ENCODE measurements around the gene VAV2.

The VAV2 gene

DNA sequence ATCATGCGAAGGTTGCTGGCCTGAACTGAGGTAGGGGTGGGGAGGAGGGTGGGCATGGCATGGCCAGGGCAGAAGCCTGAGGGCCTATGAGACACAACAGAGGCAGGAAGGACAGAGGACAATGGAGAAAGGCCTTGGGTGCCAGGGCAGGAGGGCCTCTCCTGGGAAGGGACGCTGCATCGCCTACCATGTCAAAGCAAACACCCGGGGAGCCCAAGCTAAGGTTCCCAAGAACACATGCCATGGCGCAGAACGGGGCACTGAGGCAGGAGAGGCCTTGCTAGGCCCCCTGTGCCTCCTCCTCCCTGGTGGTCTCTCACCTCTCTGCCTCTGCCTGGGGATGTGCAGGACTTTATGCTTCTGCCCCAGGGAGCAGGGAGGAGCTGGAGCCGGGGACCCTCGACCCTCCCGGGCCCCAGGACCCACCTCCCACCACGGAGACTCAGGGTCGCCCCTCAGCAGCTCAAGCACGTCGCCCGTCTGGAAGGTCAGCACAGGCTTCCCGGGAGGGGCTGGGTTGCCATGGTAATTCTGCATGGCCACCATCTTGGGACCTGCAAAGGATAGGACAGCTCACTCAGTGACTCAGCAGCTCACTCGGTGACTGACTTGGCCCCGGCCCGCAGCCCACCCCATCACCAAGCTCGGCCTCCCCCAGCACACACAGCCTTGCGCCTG lies 213.6 kb downstream of the VAV2 start:
- H3K36me3 Mint-ChIP-seq (ENCODE audit: insufficient read depth) = peaks cover 5% of the 10 kb centered on the region
- H3K4me1 Mint-ChIP-seq (ENCODE audit: low read depth in 2 of 2) = no peaks in the 10 kb centered on the region
- DNase-seq = no peak
- ATAC-seq (replicated peaks) = no peak
- H3K4me3 Mint-ChIP-seq = no peak overlapping the region
- H3K9me3 Mint-ChIP-seq = no peaks in the 10 kb centered on the region
- H3K27me3 Mint-ChIP-seq = no peaks in the 10 kb centered on the region
- no peak overlapping the region for H3K27ac Mint-ChIP-seq

DNA sequence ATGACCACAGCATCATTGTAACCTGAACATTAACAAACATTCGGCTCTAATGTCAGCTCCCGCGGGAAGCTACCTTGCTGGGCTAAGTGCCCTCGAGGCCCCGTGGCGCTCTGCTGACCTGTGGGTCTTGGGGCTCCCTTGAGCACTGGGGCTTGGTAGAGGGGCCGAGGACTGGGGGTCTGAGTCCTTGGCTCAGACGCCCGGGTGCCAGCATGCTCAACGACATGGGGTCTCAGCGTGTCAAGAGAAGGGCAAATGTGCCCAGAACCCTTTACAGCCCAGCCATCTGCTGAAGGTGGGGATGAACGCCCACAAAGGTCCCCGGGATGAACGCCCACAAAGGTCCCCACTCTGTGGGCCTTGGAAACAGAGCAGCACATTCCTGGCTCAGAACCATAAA lies 214.3 kb downstream of the VAV2 start:
- DNase-seq (no peak), ATAC-seq (replicated peaks) (no peak)
- peaks cover 5% of the 10 kb centered on the region for H3K36me3 Mint-ChIP-seq (ENCODE audit: insufficient read depth)
- H3K27ac Mint-ChIP-seq = no peak overlapping the region
- no peak overlapping the region for H3K4me3 Mint-ChIP-seq
- no peaks in the 10 kb centered on the region for H3K9me3 Mint-ChIP-seq
- H3K4me1 Mint-ChIP-seq (ENCODE audit: low read depth in 2 of 2) = no peaks in the 10 kb centered on the region
- no peaks in the 10 kb centered on the region for H3K27me3 Mint-ChIP-seq

DNA sequence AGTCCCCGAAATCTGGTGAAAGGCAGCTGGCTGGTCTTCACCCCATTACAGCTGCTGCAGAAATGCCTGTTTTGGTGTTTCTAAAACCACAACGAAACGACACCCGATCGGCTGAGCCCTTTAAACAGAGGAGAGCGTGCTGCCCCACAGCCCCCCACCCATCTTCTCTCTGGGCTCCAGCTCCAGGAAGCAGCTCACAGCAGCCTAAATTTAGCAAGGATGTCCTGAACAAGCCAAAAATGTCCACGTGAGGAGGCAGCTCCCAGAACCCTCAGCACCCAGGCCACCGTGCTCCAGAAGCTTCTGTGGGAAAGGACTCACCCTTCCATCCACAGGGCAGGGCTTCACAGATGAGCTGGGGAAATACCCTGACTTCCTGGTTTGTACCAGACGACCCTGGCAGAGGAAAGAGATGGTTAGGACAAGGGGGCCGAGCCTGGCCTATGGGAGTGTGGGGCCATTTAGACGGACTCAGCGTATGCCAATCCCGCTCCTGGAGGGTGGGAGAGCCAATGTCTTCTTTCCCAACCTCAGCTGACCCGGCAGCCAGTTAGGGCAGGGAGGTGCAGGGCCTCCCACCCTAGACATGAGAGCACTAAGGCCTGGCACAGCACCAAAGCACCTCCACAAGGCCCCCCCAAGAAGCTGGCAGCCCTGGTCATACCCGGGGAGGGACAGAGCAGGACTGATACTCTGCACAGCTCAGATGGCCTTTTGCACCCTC lies 214.9 kb downstream of the VAV2 start:
- DNase-seq (no peak), ATAC-seq (replicated peaks) (no peak)
- H3K9me3 Mint-ChIP-seq = no peaks in the 10 kb centered on the region
- no peaks in the 10 kb centered on the region for H3K4me1 Mint-ChIP-seq (ENCODE audit: low read depth in 2 of 2)
- peaks cover 5% of the 10 kb centered on the region for H3K36me3 Mint-ChIP-seq (ENCODE audit: insufficient read depth)
- no peak overlapping the region for H3K27ac Mint-ChIP-seq
- H3K4me3 Mint-ChIP-seq = no peak overlapping the region
- H3K27me3 Mint-ChIP-seq = no peaks in the 10 kb centered on the region

DNA sequence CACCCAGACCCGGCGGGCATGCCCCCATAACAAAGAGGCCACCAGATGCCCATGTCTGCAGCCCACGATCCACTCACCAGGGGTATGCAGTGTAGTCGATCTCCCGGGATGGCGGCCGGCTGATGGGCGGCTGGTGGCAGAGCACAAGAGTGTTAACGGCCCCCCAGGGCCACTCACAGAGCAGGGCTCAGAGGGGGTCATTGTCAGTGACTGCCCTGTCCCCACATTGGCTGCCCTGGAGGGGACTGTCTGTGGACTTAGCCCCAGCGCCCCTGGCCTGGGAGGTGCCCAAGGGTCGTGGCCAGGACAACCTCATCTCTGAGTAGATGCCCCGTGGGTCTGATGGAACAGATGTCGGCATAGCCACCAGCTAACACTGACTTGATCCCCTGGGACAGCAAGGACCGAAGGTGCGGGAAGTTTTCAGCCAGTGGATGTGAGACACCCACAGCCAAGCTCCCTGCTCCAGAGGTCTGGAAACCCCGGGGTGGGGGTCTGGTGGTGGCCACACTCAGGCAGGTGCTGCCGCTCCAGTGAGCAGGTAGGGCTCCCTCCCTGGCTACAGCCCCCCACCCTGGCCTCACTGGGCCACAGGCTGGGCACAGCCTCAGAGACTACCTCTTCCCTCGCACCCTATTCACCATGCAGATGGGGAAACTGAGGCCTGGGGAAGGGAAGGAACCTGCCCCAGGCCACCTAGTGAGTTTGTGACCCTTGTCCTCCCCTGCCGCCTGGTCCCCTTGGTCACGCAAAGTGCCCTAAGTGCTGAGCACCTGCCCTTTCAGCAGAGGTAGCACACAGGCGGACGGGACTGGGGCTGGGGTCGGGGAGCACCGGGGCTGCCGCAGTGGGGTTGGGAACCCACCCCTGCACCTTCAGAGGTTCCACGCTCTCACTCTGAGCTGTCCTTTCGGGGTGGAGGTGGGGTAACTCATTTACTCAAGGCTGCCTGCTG lies 215.9 kb downstream of the VAV2 start:
- H3K36me3 Mint-ChIP-seq (ENCODE audit: insufficient read depth) = peaks cover 5% of the 10 kb centered on the region
- H3K9me3 Mint-ChIP-seq = no peaks in the 10 kb centered on the region
- H3K27me3 Mint-ChIP-seq = no peaks in the 10 kb centered on the region
- no peak overlapping the region for H3K27ac Mint-ChIP-seq
- H3K4me3 Mint-ChIP-seq = no peak overlapping the region
- ATAC-seq (replicated peaks) (no peak), DNase-seq (no peak)
- no peaks in the 10 kb centered on the region for H3K4me1 Mint-ChIP-seq (ENCODE audit: low read depth in 2 of 2)

DNA sequence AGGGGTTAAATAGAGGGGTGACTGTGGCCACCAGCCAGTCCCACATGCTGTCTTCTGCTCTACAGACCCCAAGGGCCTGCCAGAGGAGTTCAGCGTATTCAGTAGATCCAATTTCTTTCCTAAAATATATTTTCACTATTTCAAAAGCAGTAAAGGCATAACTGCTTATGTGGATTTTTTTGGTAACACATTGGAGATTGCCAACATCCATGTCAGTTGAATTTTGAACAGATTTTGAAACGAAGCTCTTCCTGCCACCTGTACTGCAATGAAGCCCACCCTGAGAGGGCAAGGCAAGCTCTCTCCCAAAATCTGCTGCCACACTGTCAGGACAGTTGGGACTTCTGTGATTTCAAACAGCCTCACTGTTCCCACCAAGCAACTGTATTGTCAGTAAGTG lies 216.8 kb downstream of the VAV2 start:
- Mint-ChIP-seq H3K36me3 (ENCODE audit: insufficient read depth) (peaks cover 8% of the 10 kb centered on the region), H3K9me3 (no peaks in the 10 kb centered on the region)
- DNase-seq = no peak

DNA sequence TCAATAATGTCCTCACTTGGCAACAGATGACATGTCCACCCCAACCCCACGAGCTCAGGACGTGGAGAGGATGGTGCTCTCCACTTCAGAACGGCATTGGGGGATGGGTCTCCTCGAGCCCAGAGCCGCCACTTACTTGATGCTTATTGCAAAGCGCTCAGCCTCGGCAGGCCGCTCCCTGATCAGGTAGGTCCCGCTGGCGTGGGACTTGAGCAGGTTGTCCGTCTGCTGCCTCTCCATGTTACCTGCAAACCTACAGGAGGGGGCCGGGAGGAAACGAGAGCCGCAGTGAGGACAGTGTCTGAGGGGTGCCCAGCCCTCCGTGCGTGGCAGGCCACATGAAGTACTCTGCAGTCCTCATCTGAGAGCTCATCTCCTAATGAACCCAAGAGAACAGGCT lies 217.3 kb downstream of the VAV2 start:
- DNase-seq = no peak

More for the DNA sequence above, 216.8 kb downstream of the VAV2 start:
- no peak overlapping the region for H3K27ac Mint-ChIP-seq
- H3K4me3 Mint-ChIP-seq = no peak overlapping the region
- no peaks in the 10 kb centered on the region for H3K4me1 Mint-ChIP-seq (ENCODE audit: low read depth in 2 of 2)
- ATAC-seq (replicated peaks) = no peak
- H3K27me3 Mint-ChIP-seq = no peaks in the 10 kb centered on the region

DNA sequence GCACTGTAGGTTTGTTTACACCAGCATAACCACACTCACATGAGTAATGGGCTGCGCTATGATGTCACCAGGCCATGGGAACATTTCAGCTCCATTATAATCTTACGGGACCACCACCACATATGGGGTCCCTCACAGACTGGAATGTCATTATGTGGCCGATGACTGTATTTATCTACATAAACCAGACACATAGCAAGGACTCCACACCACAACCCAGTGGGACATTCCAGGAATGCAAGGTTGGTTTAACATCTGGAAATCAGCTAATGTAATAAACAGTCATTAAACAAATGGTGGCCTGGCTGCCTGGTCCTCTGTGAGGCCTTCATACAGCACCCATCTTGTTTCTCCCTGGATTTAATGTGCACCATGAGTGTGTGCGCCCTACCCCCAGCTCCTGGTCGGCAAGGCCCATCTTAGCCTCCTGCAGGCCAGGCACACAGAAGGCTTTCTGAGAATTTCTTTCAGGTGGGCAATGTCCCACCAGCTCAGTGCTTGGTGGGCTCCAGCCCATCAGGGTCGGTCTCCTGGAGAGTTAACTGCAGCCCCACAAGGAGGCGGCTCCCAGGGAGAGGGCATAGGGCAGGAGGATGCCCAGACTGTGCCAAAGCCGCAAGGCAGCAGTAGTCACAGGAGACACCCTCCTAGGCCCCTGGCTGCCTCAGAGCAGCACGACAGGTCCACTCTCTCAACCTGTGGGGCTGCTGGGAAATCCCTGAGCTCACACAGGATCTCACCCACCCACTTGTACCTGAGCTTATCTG lies 218.1 kb downstream of the VAV2 start:
- ATAC-seq (replicated peaks) = no peak
- no peak overlapping the region for H3K4me3 Mint-ChIP-seq
- no peak for DNase-seq
- no peaks in the 10 kb centered on the region for H3K27me3 Mint-ChIP-seq
- H3K27ac Mint-ChIP-seq = no peak overlapping the region
- no peaks in the 10 kb centered on the region for H3K4me1 Mint-ChIP-seq (ENCODE audit: low read depth in 2 of 2)
- no peaks in the 10 kb centered on the region for H3K9me3 Mint-ChIP-seq
- peaks cover 9% of the 10 kb centered on the region for H3K36me3 Mint-ChIP-seq (ENCODE audit: insufficient read depth)

More for the DNA sequence above, 217.3 kb downstream of the VAV2 start:
- H3K36me3 Mint-ChIP-seq (ENCODE audit: insufficient read depth) = peaks cover 9% of the 10 kb centered on the region
- H3K9me3 Mint-ChIP-seq = no peaks in the 10 kb centered on the region
- H3K27ac Mint-ChIP-seq = no peak overlapping the region
- no peak overlapping the region for H3K4me3 Mint-ChIP-seq
- no peak for ATAC-seq (replicated peaks)
- H3K4me1 Mint-ChIP-seq (ENCODE audit: low read depth in 2 of 2) = no peaks in the 10 kb centered on the region
- no peaks in the 10 kb centered on the region for H3K27me3 Mint-ChIP-seq

DNA sequence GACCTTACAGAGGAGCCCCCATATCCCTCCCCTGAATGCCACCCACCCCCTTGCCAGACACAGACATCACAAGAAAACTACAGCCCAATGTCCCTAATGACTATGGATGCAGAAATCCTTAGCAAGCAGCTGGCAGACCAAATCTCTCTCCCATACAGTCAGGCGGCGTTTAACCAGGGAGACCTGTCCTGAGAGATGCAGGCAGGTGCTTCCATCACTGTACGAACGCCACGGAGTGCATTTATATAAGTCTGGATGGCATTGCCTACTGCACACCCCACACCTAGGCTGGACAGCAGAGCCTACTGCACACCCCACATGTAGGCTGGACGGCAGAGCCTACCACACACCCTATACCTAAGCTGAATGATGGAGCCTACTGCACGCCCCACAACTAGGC lies 219.5 kb downstream of the VAV2 start:
- no peaks in the 10 kb centered on the region for H3K9me3 Mint-ChIP-seq
- H3K4me3 Mint-ChIP-seq = no peak overlapping the region
- ATAC-seq (replicated peaks) (no peak), DNase-seq (no peak)
- H3K27me3 Mint-ChIP-seq = no peaks in the 10 kb centered on the region
- no peak overlapping the region for H3K27ac Mint-ChIP-seq
- peaks cover 4% of the 10 kb centered on the region for H3K36me3 Mint-ChIP-seq (ENCODE audit: insufficient read depth)
- no peaks in the 10 kb centered on the region for H3K4me1 Mint-ChIP-seq (ENCODE audit: low read depth in 2 of 2)

DNA sequence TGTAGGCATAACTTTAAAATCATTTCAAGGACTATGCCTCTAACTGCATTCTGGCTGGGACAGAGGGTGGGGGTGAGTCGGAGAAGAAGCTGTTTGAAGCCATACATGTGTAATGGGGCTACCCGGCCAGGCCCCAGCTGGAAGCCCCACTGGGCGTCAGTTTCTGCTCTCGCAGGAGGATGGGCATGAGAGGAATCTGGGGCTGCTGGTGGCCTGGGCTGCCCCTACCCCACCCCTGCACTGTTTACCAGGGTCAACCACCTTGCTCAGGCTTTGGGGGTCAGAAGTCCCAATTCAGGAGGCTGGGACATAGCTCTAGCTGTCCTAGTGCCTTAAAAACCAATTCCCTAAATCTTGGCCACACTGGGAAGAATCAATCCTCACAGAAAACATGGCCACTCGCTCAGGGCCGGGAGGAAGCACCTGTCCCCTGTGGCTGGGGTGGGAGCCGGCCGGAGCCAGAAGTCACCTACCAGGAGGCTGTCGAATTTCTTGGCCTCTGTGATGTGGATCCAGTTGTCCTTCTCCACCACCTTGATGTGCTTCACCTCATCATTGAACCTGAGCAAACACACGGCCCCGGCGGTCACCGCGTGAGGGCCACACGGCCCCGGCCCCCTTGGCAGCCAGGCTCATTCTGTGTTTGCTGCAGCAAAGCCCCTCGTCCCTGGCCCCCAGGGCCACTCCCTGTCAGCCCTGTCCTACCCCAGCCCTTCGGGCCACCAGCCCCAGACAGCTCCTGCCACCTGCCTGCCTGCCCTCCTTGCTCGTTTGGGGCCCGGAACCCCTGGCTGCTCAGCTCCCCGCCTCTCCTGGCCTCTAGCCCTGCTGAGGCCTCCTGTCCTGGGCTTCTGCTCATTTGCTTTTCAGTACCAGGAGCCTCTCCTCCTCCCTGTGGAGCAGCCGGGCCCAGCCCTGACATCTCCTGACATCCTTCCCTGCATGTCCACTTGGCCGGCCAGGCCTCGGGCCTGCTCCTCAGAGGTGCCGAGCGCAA lies 220.3 kb downstream of the VAV2 start:
- H3K4me1 Mint-ChIP-seq (ENCODE audit: low read depth in 2 of 2) = no peaks in the 10 kb centered on the region
- ATAC-seq (replicated peaks) = no peak
- H3K27me3 Mint-ChIP-seq = no peaks in the 10 kb centered on the region
- peaks cover 0 to 2% of the 10 kb centered on the region in 2 donors for H3K9me3 Mint-ChIP-seq
- H3K36me3 Mint-ChIP-seq (ENCODE audit: insufficient read depth) = peaks cover 4% of the 10 kb centered on the region
- H3K4me3 Mint-ChIP-seq = no peak overlapping the region
- no peak for DNase-seq
- no peak overlapping the region for H3K27ac Mint-ChIP-seq

DNA sequence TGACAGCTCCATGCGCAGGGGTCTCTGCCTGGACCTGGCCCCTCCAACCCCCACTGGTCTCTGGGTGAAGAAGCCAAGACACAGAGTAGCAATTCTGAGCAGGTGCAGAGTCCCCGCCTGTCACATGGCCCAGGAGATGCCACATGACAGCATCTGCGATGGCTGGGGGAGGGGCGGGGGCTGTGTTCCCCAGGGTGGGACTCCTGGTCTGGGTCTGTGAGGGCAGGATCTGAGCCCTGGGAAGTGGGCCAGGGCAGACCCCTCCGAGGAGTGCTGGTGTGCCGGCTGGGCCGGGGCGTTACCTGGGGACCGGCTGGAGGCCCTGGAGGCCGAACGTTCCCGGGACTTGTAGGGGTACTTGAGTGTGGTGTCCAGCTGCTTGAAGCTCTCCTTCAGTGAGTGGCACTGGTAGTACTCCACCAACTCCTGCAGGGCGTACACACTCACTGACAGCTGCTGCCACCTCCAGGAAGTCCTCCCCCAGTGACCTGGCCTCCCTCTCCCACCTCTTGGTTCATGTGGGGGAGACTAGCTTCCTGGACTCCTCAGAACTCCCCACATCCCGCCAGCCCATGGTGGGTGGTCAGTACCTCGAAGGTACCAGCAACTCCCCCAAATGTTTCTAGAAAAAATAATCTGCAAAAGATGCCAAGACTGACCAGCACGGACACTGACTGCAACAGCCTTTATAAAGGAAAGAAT lies 221.9 kb downstream of the VAV2 start:
- DNase-seq = no peak
- H3K27me3 Mint-ChIP-seq = no peaks in the 10 kb centered on the region
- H3K36me3 Mint-ChIP-seq (ENCODE audit: insufficient read depth) = peaks cover 4% of the 10 kb centered on the region
- peaks cover 0 to 2% of the 10 kb centered on the region in 2 donors for H3K9me3 Mint-ChIP-seq
- ATAC-seq (replicated peaks) = no peak
- no peak overlapping the region for H3K4me3 Mint-ChIP-seq
- H3K4me1 Mint-ChIP-seq (ENCODE audit: low read depth in 2 of 2) = no peaks in the 10 kb centered on the region
- no peak overlapping the region for H3K27ac Mint-ChIP-seq

DNA sequence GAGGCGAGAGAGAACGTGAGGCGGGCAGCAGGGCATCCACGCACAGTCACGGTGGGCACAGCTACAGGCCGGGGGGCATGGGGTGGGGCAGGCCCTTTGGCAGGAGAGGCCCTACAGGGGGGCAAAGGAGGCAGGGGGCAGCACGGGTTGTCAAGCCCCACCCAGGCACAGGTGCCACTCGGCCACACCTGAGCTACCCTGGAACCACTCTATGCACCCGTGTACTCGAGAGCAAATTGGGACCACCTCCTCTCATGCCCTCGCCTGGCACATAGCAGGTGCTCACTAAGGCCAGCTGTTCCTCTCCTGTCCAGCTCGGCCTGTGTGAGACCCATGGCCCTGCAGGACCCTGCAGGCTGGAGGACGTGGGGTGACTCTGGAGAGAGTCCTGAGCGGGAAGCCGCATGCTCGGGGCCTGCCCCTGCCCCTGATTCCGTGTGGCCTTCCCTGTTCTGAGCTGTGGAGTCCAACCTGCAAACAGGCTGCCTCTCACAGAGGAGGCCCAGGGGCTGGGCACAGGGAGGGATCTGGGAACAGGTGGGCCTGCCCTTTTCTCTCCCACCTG lies 222.5 kb downstream of the VAV2 start:
- no peak for ATAC-seq (replicated peaks)
- Mint-ChIP-seq H3K36me3 (ENCODE audit: insufficient read depth) (peaks cover 4% of the 10 kb centered on the region), H3K4me3 (no peak overlapping the region), H3K4me1 (ENCODE audit: low read depth in 2 of 2) (no peaks in the 10 kb centered on the region), H3K9me3 (peaks cover 0 to 2% of the 10 kb centered on the region in 2 donors), H3K27ac (no peak overlapping the region), H3K27me3 (no peaks in the 10 kb centered on the region)
- no peak for DNase-seq
